HepG2 (cell line): ENCODE measurements around the gene CNTNAP1. TPM values are rescaled to one million over a fixed set of nuclear protein-coding genes. Genes with fewer than 3 reads are reported as not detected.

Experiments
- ARID3A ChIP-seq: IDR thresholded peaks from 2 replicates; pipeline ENCODE4 v1.6.1; 2012; ENCODE audit warnings: low read depth, low read length, improper control_type of control experiment
- DMAP1 ChIP-seq: IDR thresholded peaks from 2 replicates; pipeline ENCODE4 v1.6.1; 2016
- FOXO4 ChIP-seq: sonication (generic); formaldehyde crosslinking; conservative IDR thresholded peaks from 2 replicates; pipeline ENCODE4 v1.8.1; 2023; ENCODE audit warnings: missing genetic modification reagents
- HOXD1 ChIP-seq: sonication (generic); formaldehyde crosslinking; IDR thresholded peaks from 2 replicates; pipeline ENCODE4 v1.5.0; 2020; ENCODE audit warnings: missing genetic modification reagents
- KMT2A ChIP-seq: sonication (generic); formaldehyde crosslinking; IDR thresholded peaks from 2 replicates; pipeline ENCODE4 v1.4.0; 2020; ENCODE audit warnings: missing genetic modification reagents
- MAFG ChIP-seq: sonication (generic); formaldehyde crosslinking; IDR thresholded peaks from 2 replicates; pipeline ENCODE4 v1.5.1; 2020; ENCODE audit warnings: mild to moderate bottlenecking, missing genetic modification reagents
- POLR2AphosphoS2 ChIP-seq: IDR thresholded peaks from 2 replicates; pipeline ENCODE4 v1.6.1; 2011; ENCODE audit warnings: low read depth, low read length, improper control_type of control experiment
- SMAD9 ChIP-seq: sonication (generic); formaldehyde crosslinking; IDR thresholded peaks from 2 replicates; pipeline ENCODE4 v1.5.1; 2020; ENCODE audit warnings: mild to moderate bottlenecking, missing genetic modification reagents
- SOX5 ChIP-seq: IDR thresholded peaks from 2 replicates; pipeline ENCODE4 v1.6.1; 2016; ENCODE audit warnings: borderline replicate concordance
- TAF1 ChIP-seq: sonication (generic); formaldehyde crosslinking; IDR thresholded peaks from 2 replicates; pipeline ENCODE4 v1.4.0; 2020; ENCODE audit warnings: missing genetic modification reagents
- TBX2 ChIP-seq: sonication (generic); formaldehyde crosslinking; IDR thresholded peaks from 2 replicates; pipeline ENCODE4 v1.5.0; 2020; ENCODE audit warnings: missing genetic modification reagents, mild to moderate bottlenecking, borderline replicate concordance
- YY1 ChIP-seq: IDR thresholded peaks from 2 replicates; pipeline ENCODE4 v1.6.1; 2011; ENCODE audit warnings: low read length, low read depth, moderate library complexity, mild to moderate bottlenecking; ENCODE audit not compliant: insufficient read depth, insufficient replicate concordance
- ZFP36L1 ChIP-seq: sonication (generic); formaldehyde crosslinking; IDR thresholded peaks from 2 replicates; pipeline ENCODE4 v1.8.0; 2022; ENCODE audit warnings: mild to moderate bottlenecking, missing genetic modification reagents, moderate library complexity
- ZNF350 ChIP-seq: sonication (generic); formaldehyde crosslinking; IDR thresholded peaks from 2 replicates; pipeline ENCODE4 v1.4.0; 2020; ENCODE audit warnings: mild to moderate bottlenecking, low read depth, missing genetic modification reagents, borderline replicate concordance
- ZNF784 ChIP-seq: sonication (generic); formaldehyde crosslinking; IDR thresholded peaks from 2 replicates; pipeline ENCODE4 v1.5.1; 2020; ENCODE audit warnings: missing genetic modification reagents, mild to moderate bottlenecking, borderline replicate concordance
- ZNF790 ChIP-seq: sonication (generic); formaldehyde crosslinking; IDR thresholded peaks from 2 replicates; pipeline ENCODE4 v1.8.0; 2022; ENCODE audit warnings: missing genetic modification reagents, mild to moderate bottlenecking, borderline replicate concordance
- polyA plus RNA-seq, 8 experiments: library from polyadenylated mRNA; depleted of rRNA in 3 of 8; stranded (reverse) in 7 of 8; unstranded in 1 of 8; fragments of >200 nt; fragmentation: Illumina TruSeq in 4 of 8; extraction: Trizol in 4 of 8; gene quantifications; 2 replicates each; pipeline versions ENCODE4 v1.2.1 to v1.2.3, GENCODE V29; 2011 to 2016; ENCODE audit warnings: low read depth in 4 of 8, missing spikeins in 1 of 8, mixed read lengths in 1 of 8; ENCODE audit not compliant: insufficient read depth in 1 of 8
- total RNA-seq, 5 experiments: library from RNA; depleted of rRNA; stranded (reverse); fragments of >200 nt; fragmentation: Illumina TruSeq; extraction: Trizol; gene quantifications; 2 replicates each; pipeline ENCODE4 v1.2.3, GENCODE V29; 2016; ENCODE audit warnings: low read depth in 1 of 5
- TF ChIP-seq, protein P1 (sequence below): sonication (generic); formaldehyde crosslinking; IDR thresholded peaks from 2 replicates; pipeline ENCODE4 v1.8.1; 2023; ENCODE audit warnings: missing genetic modification reagents, mild to moderate bottlenecking, borderline replicate concordance
- TF ChIP-seq, protein P2 (sequence below): sonication (generic); formaldehyde crosslinking; IDR thresholded peaks from 2 replicates; pipeline ENCODE4 v1.8.1; 2023; ENCODE audit warnings: mild to moderate bottlenecking, moderate library complexity, missing genetic modification reagents
- TF ChIP-seq, protein P3 (sequence below): sonication (generic); formaldehyde crosslinking; IDR thresholded peaks from 2 replicates; pipeline ENCODE4 v1.5.0; 2020; ENCODE audit warnings: mild to moderate bottlenecking, missing genetic modification reagents, borderline replicate concordance
- TF ChIP-seq, protein P4 (sequence below): sonication (generic); formaldehyde crosslinking; IDR thresholded peaks from 2 replicates; pipeline ENCODE4 v1.5.0; 2020; ENCODE audit warnings: missing genetic modification reagents

Gene CNTNAP1
- total and polyA plus RNA-seq, 2 of the 13 experiments (the other 11 are each of a cell fraction or from before 2014, with no cell fraction given), result 4.5 to 7.7 TPM

DNA sequence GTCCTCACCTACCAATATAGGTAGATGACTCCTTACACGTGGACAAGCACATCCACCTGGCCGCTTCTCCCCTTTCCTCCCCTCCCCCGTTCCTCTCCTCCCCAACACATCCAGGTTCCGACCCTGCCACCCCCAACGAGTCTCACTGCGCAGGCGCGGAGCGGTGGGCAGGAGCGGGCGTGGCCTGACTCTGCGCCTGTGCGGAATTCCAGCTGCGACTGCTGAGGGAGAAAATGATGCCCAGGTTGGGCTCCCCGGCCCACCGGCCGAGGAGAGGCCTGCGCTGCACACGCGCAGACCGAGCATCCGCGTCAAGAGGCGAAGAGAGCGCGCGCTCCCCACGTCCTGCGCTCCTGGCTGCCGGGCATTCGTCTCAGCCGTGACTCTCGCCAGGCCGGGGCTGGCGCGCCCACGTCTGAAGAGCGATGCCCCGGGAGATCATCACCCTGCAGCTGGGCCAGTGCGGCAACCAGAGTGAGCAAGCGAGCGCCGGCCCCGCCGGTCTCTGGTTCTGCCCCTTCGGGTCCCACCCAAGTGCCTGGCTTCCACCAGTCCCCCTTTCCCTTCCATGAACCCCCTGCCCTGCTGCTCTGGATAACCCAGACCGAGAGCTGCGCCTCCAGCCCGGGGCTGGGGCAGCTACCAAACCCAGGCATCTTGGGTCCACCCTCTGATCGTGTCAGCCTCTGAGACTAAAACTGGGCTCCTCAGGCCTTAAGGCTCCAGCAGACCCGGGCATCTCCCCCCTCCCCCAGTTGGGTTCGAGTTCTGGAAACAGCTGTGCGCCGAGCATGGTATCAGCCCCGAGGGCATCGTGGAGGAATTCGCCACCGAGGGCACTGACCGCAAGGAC is 23.0 kb upstream of the CNTNAP1 start, which contains the start of gene TUBG2 (continued):
- TF ChIP-seq, protein P1, sequence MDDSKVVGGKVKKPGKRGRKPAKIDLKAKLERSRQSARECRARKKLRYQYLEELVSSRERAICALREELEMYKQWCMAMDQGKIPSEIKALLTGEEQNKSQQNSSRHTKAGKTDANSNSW, result peak; percentile 70; the same call in 1 of the 2 replicates
- peak; percentile 89 for TF ChIP-seq TAF1 (CRISPR knock-in tag)
- no peak for TF ChIP-seq ARID3A
- TF ChIP-seq, protein P2, sequence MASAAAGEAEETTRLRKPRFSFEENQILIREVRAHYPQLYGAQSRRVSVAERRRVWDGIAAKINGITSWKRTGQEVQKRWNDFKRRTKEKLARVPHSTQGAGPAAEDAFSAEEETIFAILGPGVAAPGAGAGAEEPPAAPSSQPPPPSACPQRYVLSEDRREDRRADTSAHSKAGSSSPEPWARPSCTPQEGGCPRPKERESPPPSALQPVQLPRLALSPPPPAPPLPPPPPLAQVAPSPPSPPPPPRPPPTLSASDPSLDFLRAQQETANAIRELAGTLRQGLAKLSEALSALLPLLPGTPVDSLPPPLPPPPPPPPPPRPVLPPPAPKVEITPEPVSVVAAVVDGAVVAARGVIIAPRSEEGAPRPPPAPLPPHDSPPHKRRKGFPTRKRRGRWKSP (CRISPR knock-in tag), result peak; percentile 65; the same call in 1 of the 2 replicates
- 0 out of 2 replicates have a peak, but pooled peaks have one; percentile 52 for TF ChIP-seq KMT2A (CRISPR knock-in tag)
- peak; percentile 60; the same call in 1 of the 2 replicates for TF ChIP-seq HOXD1 (CRISPR knock-in tag)
- TF ChIP-seq, protein P3, sequence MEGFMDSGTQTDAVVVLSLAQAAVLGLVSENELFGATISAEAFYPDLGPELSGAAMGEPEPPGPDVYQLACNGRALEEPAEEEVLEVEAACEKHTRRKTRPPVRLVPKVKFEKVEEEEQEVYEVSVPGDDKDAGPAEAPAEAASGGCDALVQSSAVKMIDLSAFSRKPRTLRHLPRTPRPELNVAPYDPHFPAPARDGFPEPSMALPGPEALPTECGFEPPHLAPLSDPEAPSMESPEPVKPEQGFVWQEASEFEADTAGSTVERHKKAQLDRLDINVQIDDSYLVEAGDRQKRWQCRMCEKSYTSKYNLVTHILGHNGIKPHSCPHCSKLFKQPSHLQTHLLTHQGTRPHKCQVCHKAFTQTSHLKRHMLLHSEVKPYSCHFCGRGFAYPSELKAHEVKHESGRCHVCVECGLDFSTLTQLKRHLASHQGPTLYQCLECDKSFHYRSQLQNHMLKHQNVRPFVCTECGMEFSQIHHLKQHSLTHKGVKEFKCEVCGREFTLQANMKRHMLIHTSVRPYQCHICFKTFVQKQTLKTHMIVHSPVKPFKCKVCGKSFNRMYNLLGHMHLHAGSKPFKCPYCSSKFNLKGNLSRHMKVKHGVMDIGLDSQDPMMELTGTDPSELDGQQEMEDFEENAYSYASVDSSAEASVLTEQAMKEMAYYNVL (CRISPR knock-in tag), result peak; percentile 84; the same call in 1 of the 2 replicates
- TF ChIP-seq SMAD9 (CRISPR knock-in tag), result no peak
- no peak for TF ChIP-seq MAFG (CRISPR knock-in tag)
- no peak for TF ChIP-seq ZFP36L1
- TF ChIP-seq YY1, result peak; percentile 88
- TF ChIP-seq, protein P4, sequence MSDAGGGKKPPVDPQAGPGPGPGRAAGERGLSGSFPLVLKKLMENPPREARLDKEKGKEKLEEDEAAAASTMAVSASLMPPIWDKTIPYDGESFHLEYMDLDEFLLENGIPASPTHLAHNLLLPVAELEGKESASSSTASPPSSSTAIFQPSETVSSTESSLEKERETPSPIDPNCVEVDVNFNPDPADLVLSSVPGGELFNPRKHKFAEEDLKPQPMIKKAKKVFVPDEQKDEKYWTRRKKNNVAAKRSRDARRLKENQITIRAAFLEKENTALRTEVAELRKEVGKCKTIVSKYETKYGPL (CRISPR knock-in tag), result no peak
- TF ChIP-seq POLR2AphosphoS2, result no peak
- no peak for TF ChIP-seq FOXO4 (CRISPR knock-in tag)
- peak; percentile 20; the same call in 1 of the 2 replicates for TF ChIP-seq TBX2 (CRISPR knock-in tag)
- no peak; the same call in 1 of the 2 replicates for TF ChIP-seq ZNF350 (CRISPR knock-in tag)
- TF ChIP-seq DMAP1, result peak; percentile 79
- peak; percentile 70; the same call in 1 of the 2 replicates for TF ChIP-seq ZNF784 (CRISPR knock-in tag)
- TF ChIP-seq SOX5, result peak; percentile 41; the same call in 1 of the 2 replicates
- no peak for TF ChIP-seq ZNF790 (CRISPR knock-in tag)
